ENCODE data around the gene ZDHHC18. TPM values are rescaled to one million over a fixed set of nuclear protein-coding genes. Genes with fewer than 3 reads are reported as not detected.
A peak's percentile ranks its signal among the peaks of the same experiment; 100 is the strongest.
"Not testable (repeated sequence)": the region's sequence is repeated elsewhere in the genome, so short reads cannot be mapped to it uniquely, and the experiment has no call there.

The ZDHHC18 gene
- total RNA-seq, 1 donor = 23.7 TPM

- no peak for DNase-seq (ENCODE audit: low read depth in 2 of 3, low spot score in 2 of 3)
Measured at GRCh38 chr1:26856604-26857469, 30.3 kb downstream of the ZDHHC18 start.

- no peak for DNase-seq (ENCODE audit: low read depth in 2 of 3, low spot score in 2 of 3)
Measured at GRCh38 chr1:26857473-26858060, 31.1 kb downstream of the ZDHHC18 start.

- no peak for DNase-seq (ENCODE audit: low read depth in 2 of 3, low spot score in 2 of 3)
Measured at GRCh38 chr1:26858160-26858559, 31.7 kb downstream of the ZDHHC18 start.

- no peak for DNase-seq (ENCODE audit: low read depth in 2 of 3, low spot score in 2 of 3)
Measured at GRCh38 chr1:26858891-26859640, 32.6 kb downstream of the ZDHHC18 start.

GRCh38 chr1:26861286-26861701 lies 34.8 kb downstream of the ZDHHC18 start:
- DNase-seq (ENCODE audit: low read depth in 2 of 3, low spot score in 2 of 3) = no peak

GRCh38 chr1:26861889-26862378 lies 35.4 kb downstream of the ZDHHC18 start:
- DNase-seq (ENCODE audit: low read depth in 2 of 3, low spot score in 2 of 3) = no peak

- DNase-seq (ENCODE audit: low read depth in 2 of 3, low spot score in 2 of 3) = peak in 1 of 3 donors; percentile 19
Measured at GRCh38 chr1:26862781-26863684, 36.5 kb downstream of the ZDHHC18 start, which contains the start of gene SFN. Gene SFN (plus strand): TSS chr1:26863149. CDS start chr1:26863213, 64 bp downstream.

GRCh38 chr1:26863685-26864077 lies 37.2 kb downstream of the ZDHHC18 start:
- DNase-seq (ENCODE audit: low read depth in 2 of 3, low spot score in 2 of 3) = no peak

- peak; percentile 83 to 95 (median 94) for DNase-seq (ENCODE audit: low read depth in 2 of 3, low spot score in 2 of 3)
Measured at GRCh38 chr1:26864610-26865480, 38.4 kb downstream of the ZDHHC18 start.

- not testable (repeated sequence) for DNase-seq (ENCODE audit: low read depth in 2 of 3, low spot score in 2 of 3)
Measured at GRCh38 chr1:26873097-26873496, 46.6 kb downstream of the ZDHHC18 start.

- no peak for DNase-seq (ENCODE audit: low read depth in 2 of 3, low spot score in 2 of 3)
Measured at GRCh38 chr1:26874896-26875295, 48.4 kb downstream of the ZDHHC18 start.

GRCh38 chr1:26877326-26877725 lies 50.8 kb downstream of the ZDHHC18 start:
- no peak for DNase-seq (ENCODE audit: low read depth in 2 of 3, low spot score in 2 of 3)

GRCh38 chr1:26879793-26880192 lies 53.3 kb downstream of the ZDHHC18 start:
- no peak for DNase-seq (ENCODE audit: low read depth in 2 of 3, low spot score in 2 of 3)

GRCh38 chr1:26881611-26882010 lies 55.1 kb downstream of the ZDHHC18 start:
- DNase-seq (ENCODE audit: low read depth in 2 of 3, low spot score in 2 of 3) = not testable (repeated sequence)

- no peak for DNase-seq (ENCODE audit: low read depth in 2 of 3, low spot score in 2 of 3)
Measured at GRCh38 chr1:26882696-26883463, 56.4 kb downstream of the ZDHHC18 start.

GRCh38 chr1:26887125-26887524 lies 60.6 kb downstream of the ZDHHC18 start:
- DNase-seq (ENCODE audit: low read depth in 2 of 3, low spot score in 2 of 3) = peak in 1 of 3 donors; percentile 59

GRCh38 chr1:26888231-26888630 lies 61.7 kb downstream of the ZDHHC18 start:
- no peak for DNase-seq (ENCODE audit: low read depth in 2 of 3, low spot score in 2 of 3)

All from hematopoietic multipotent progenitor cell (in vitro differentiated cells).